ENCODE results near the gene ZBTB44.

Gene ZBTB44

GRCh38 chr11:130301002-130301401 lies 13.7 kb downstream of the ZBTB44 start:
- no peaks in the 10 kb centered on the region for H3K9me2 ChIP-seq (ENCODE audit: low read depth, low read length)
- no peak overlapping the region for H3K4me3 ChIP-seq (ENCODE audit: low read depth, low read length, poor library complexity, severe bottlenecking)
- no peak overlapping the region for H3K9ac ChIP-seq (ENCODE audit: low read length)
- H2AFZ ChIP-seq (ENCODE audit: low read length), result no peak overlapping the region
- H3K9me3 ChIP-seq (ENCODE audit: low read length), result no peaks in the 10 kb centered on the region
- H3K36me3 ChIP-seq (ENCODE audit: insufficient read depth, low read length), result no peaks in the 10 kb centered on the region; the same call in 1 of the 2 replicates
- H4K20me1 ChIP-seq (ENCODE audit: insufficient read depth, low read length), result no peaks in the 10 kb centered on the region
- peaks cover 9% of the 10 kb centered on the region for H3K4me1 ChIP-seq (ENCODE audit: insufficient read depth, low read length, severe bottlenecking)
- no peaks in the 10 kb centered on the region for H3K27me3 ChIP-seq (ENCODE audit: insufficient read depth, low read length)
- no peak overlapping the region for H3K27ac ChIP-seq (ENCODE audit: low read depth, low read length, poor library complexity, severe bottlenecking)
- peaks cover 76% of the 10 kb centered on the region for H3K79me2 ChIP-seq (ENCODE audit: insufficient read depth, low read length)
- no peaks in the 10 kb centered on the region for H3F3A ChIP-seq (ENCODE audit: insufficient read depth, low read length)
- no peak for TF ChIP-seq CTCF (IDR thresholded peaks at IDR 0.05; ENCODE audit: low read length)
- no peak for TF ChIP-seq EZH2 (IDR thresholded peaks at IDR 0.05; ENCODE audit: borderline replicate concordance, low read length)
- no peak overlapping the region for H3K4me2 ChIP-seq (ENCODE audit: low read length)

- Histone ChIP-seq H3K79me2 (ENCODE audit: insufficient read depth, low read length) (peaks cover 71% of the 10 kb centered on the region), H2AFZ (ENCODE audit: low read length) (no peak overlapping the region), H3K27me3 (ENCODE audit: insufficient read depth, low read length) (no peaks in the 10 kb centered on the region), H3K36me3 (ENCODE audit: insufficient read depth, low read length) (no peaks in the 10 kb centered on the region; the same call in 1 of the 2 replicates), H3K9ac (ENCODE audit: low read length) (no peak overlapping the region), H3K4me3 (ENCODE audit: low read depth, low read length, poor library complexity, severe bottlenecking) (no peak overlapping the region), H3K9me3 (ENCODE audit: low read length) (no peaks in the 10 kb centered on the region), H4K20me1 (ENCODE audit: insufficient read depth, low read length) (no peaks in the 10 kb centered on the region), H3K9me2 (ENCODE audit: low read depth, low read length) (no peaks in the 10 kb centered on the region), H3F3A (ENCODE audit: insufficient read depth, low read length) (no peaks in the 10 kb centered on the region), H3K4me1 (ENCODE audit: insufficient read depth, low read length, severe bottlenecking) (peaks cover 9% of the 10 kb centered on the region), H3K27ac (ENCODE audit: low read depth, low read length, poor library complexity, severe bottlenecking) (peak overlapping the region; percentile 34), H3K4me2 (ENCODE audit: low read length) (no peak overlapping the region)
- no peak for TF ChIP-seq EZH2 (IDR thresholded peaks at IDR 0.05; ENCODE audit: borderline replicate concordance, low read length)
Observed at GRCh38 chr11:130300567-130300966, 14.2 kb downstream of the ZBTB44 start.

DNA sequence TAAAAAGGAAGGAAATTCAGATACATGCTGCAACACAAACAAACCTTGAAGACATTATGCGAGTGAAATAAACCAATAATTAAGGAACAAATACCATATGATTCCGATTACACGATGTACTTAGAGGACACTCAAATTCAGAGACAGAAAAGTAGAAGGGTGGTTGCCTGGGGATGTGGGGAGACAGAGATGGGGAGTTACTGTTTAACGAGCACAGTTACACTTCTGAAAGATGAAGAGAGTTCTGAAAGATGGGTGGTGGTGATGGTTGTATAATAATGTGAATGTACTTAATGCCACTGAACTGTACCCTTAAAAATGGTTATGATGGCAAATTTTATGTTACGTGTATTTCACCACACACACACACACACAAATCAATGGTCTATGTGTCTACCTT lies 14.7 kb downstream of the ZBTB44 start:
- Histone ChIP-seq H3K79me2 (ENCODE audit: insufficient read depth, low read length) (peaks cover 69% of the 10 kb centered on the region), H3F3A (ENCODE audit: insufficient read depth, low read length) (no peaks in the 10 kb centered on the region), H3K9ac (ENCODE audit: low read length) (no peak overlapping the region), H3K27ac (ENCODE audit: low read depth, low read length, poor library complexity, severe bottlenecking) (no peak overlapping the region), H3K27me3 (ENCODE audit: insufficient read depth, low read length) (no peaks in the 10 kb centered on the region), H3K4me2 (ENCODE audit: low read length) (no peak overlapping the region), H3K9me2 (ENCODE audit: low read depth, low read length) (no peaks in the 10 kb centered on the region), H4K20me1 (ENCODE audit: insufficient read depth, low read length) (no peaks in the 10 kb centered on the region), H3K9me3 (ENCODE audit: low read length) (no peaks in the 10 kb centered on the region), H3K4me3 (ENCODE audit: low read depth, low read length, poor library complexity, severe bottlenecking) (no peak overlapping the region), H3K4me1 (ENCODE audit: insufficient read depth, low read length, severe bottlenecking) (peaks cover 9% of the 10 kb centered on the region), H3K36me3 (ENCODE audit: insufficient read depth, low read length) (no peaks in the 10 kb centered on the region; the same call in 1 of the 2 replicates), H2AFZ (ENCODE audit: low read length) (no peak overlapping the region)
- TF ChIP-seq CTCF (IDR thresholded peaks at IDR 0.05; ENCODE audit: low read length) (no peak), EZH2 (IDR thresholded peaks at IDR 0.05; ENCODE audit: borderline replicate concordance, low read length) (no peak)

DNA sequence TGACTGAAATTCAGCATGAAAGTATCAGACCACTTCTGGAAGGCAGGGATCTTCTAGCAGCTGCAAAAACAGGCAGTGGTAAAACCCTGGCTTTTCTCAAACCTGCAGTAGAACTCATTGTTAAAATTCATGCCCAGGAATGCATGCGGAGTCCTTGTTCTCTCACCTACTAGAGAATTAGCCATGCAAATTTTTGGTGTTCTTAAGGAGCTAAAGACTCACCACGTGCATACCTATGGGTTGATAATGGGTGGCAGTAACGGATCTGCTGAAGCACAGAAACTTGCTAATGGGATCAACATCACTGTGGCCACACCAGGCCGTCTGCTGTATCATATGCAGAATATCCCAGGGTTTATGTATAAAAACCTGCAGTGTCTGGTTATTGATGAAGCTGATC lies 19.1 kb downstream of the ZBTB44 start:
- Histone ChIP-seq H3K9ac (ENCODE audit: low read length) (no peak overlapping the region), H3K4me2 (ENCODE audit: low read length) (no peak overlapping the region), H3K27me3 (ENCODE audit: insufficient read depth, low read length) (no peaks in the 10 kb centered on the region), H3K36me3 (ENCODE audit: insufficient read depth, low read length) (peaks cover 12% of the 10 kb centered on the region), H2AFZ (ENCODE audit: low read length) (no peak overlapping the region), H3K27ac (ENCODE audit: low read depth, low read length, poor library complexity, severe bottlenecking) (no peak overlapping the region), H3K9me3 (ENCODE audit: low read length) (no peaks in the 10 kb centered on the region), H3F3A (ENCODE audit: insufficient read depth, low read length) (no peaks in the 10 kb centered on the region), H3K4me1 (ENCODE audit: insufficient read depth, low read length, severe bottlenecking) (peaks cover under 1% of the 10 kb centered on the region), H3K9me2 (ENCODE audit: low read depth, low read length) (no peaks in the 10 kb centered on the region), H4K20me1 (ENCODE audit: insufficient read depth, low read length) (no peaks in the 10 kb centered on the region), H3K4me3 (ENCODE audit: low read depth, low read length, poor library complexity, severe bottlenecking) (no peak overlapping the region), H3K79me2 (ENCODE audit: insufficient read depth, low read length) (peaks cover 46% of the 10 kb centered on the region)
- TF ChIP-seq EZH2 (IDR thresholded peaks at IDR 0.05; ENCODE audit: borderline replicate concordance, low read length) (no peak), CTCF (IDR thresholded peaks at IDR 0.05; ENCODE audit: low read length) (no peak)
